Measurements from ENCODE around the gene HEXD. TPM values are rescaled to one million over a fixed set of nuclear protein-coding genes. Genes with fewer than 3 reads are reported as not detected.

Gene HEXD
- total and polyA plus RNA-seq, 2 donors (not counting 3 experiments of a cell fraction or from before 2014, with no cell fraction given) = 12.9 to 18.6 TPM

GRCh38 chr17:82424001-82424862, 6.1 kb downstream of the HEXD start:
- intact Hi-C loops (cut with micrococcal nuclease) = no loop called here
- no peak overlapping the region for H3K4me2 ChIP-seq (ENCODE audit: insufficient read depth, low read length)
- no peak overlapping the region for H3K4me3 ChIP-seq (replicated peaks in 1 of 3; ENCODE audit: insufficient read depth in 1 of 3, low read depth in 1 of 3, low read length in 3 of 3)
- no peaks in the 10 kb centered on the region for H3K9me1 ChIP-seq (replicated peaks; ENCODE audit: control insufficient read depth, extremely low read depth, insufficient read depth, low read length)
- H4K20me1 ChIP-seq (replicated peaks; ENCODE audit: control insufficient read depth, extremely low read depth, insufficient read depth, low read length) = no peaks in the 10 kb centered on the region
- dilution Hi-C loops (cut with MboI; ENCODE audit: extremely low pct_ligation_motif_present, low sequenced_read_pairs) = no loop called here
- H3K27me3 ChIP-seq (ENCODE audit: control insufficient read depth in 2 of 2, insufficient read depth in 2 of 2, low read length in 2 of 2) = no peaks in the 10 kb centered on the region
- no peak for TF ChIP-seq FOS (IDR thresholded peaks at IDR 0.05; ENCODE audit: borderline replicate concordance, insufficient read depth, low read length)
- no peak for TF ChIP-seq MYC (IDR thresholded peaks at IDR 0.05; ENCODE audit: low read depth, low read length)
- TF ChIP-seq CTCF (IDR thresholded peaks at IDR 0.05; ENCODE audit: extremely low read depth in 1 of 2, insufficient read depth in 1 of 2, low read depth in 1 of 2, low read length in 2 of 2) = peak; percentile 67 to 80
- peaks cover 5% of the 10 kb centered on the region for H3K4me1 ChIP-seq (ENCODE audit: control insufficient read depth, extremely low read depth, insufficient read depth, low read length)
- no peak for DNase-seq (ENCODE audit: low read depth, low spot score)
- H2AFZ ChIP-seq (ENCODE audit: low read depth, low read length) = no peak overlapping the region
- POLR2A ChIA-PET = no interaction called here
- no peak overlapping the region for H3K9ac ChIP-seq (replicated peaks; ENCODE audit: extremely low read depth, insufficient read depth, low read length)
- H3K9me3 ChIP-seq (replicated peaks; ENCODE audit: control insufficient read depth, insufficient read depth, low read length) = no peaks in the 10 kb centered on the region
- H3K79me2 ChIP-seq (ENCODE audit: control insufficient read depth, insufficient read depth, low read length) = no peaks in the 10 kb centered on the region
- BruUV-seq (replicated peaks) = no TSS peak
- FAIRE-seq = peak; percentile 77
- H3K36me3 ChIP-seq (ENCODE audit: control insufficient read depth in 2 of 2, extremely low read depth in 1 of 2, insufficient read depth in 2 of 2, low read length in 2 of 2) = no peaks in the 10 kb centered on the region
- no peak overlapping the region for H3K27ac ChIP-seq (ENCODE audit: insufficient read depth, low read depth, low read length)
- CTCF ChIA-PET = interaction anchor here (0.6 to 1.0 kb wide), 14 partner anchors 9 to 71 kb away, joined by 3 to 8 read pairs (median 3); no protein-coding TSS in a partner anchor

DNA sequence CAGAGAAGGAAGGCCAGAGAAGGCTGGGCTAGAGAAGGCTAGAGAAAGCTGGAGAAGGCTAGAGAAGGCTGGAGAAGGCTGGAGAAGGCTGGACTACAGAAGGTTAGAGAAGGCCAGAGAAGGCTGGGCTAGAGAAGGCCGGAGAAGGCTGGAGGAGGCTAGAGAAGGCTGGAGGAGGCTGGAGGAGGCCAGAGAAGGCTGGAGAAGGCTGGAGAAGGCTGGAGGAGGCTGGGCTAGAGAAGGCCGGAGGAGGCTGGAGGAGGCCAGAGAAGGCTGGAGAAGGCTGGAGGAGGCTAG, 6.7 kb downstream of the HEXD start:
- Histone ChIP-seq H3K4me2 (ENCODE audit: insufficient read depth, low read length) (no peak overlapping the region), H3K9ac (replicated peaks; ENCODE audit: extremely low read depth, insufficient read depth, low read length) (no peak overlapping the region), H3K36me3 (ENCODE audit: control insufficient read depth in 2 of 2, extremely low read depth in 1 of 2, insufficient read depth in 2 of 2, low read length in 2 of 2) (no peaks in the 10 kb centered on the region), H3K79me2 (ENCODE audit: control insufficient read depth, insufficient read depth, low read length) (no peaks in the 10 kb centered on the region), H3K9me1 (replicated peaks; ENCODE audit: control insufficient read depth, extremely low read depth, insufficient read depth, low read length) (no peaks in the 10 kb centered on the region), H2AFZ (ENCODE audit: low read depth, low read length) (no peak overlapping the region), H3K27me3 (ENCODE audit: control insufficient read depth in 2 of 2, insufficient read depth in 2 of 2, low read length in 2 of 2) (no peaks in the 10 kb centered on the region), H4K20me1 (replicated peaks; ENCODE audit: control insufficient read depth, extremely low read depth, insufficient read depth, low read length) (no peaks in the 10 kb centered on the region), H3K4me3 (replicated peaks in 1 of 3; ENCODE audit: insufficient read depth in 1 of 3, low read depth in 1 of 3, low read length in 3 of 3) (no peak overlapping the region), H3K4me1 (ENCODE audit: control insufficient read depth, extremely low read depth, insufficient read depth, low read length) (no peaks in the 10 kb centered on the region), H3K9me3 (replicated peaks; ENCODE audit: control insufficient read depth, insufficient read depth, low read length) (no peaks in the 10 kb centered on the region), H3K27ac (ENCODE audit: insufficient read depth, low read depth, low read length) (no peak overlapping the region)
- DNase-seq (ENCODE audit: low read depth, low spot score) = no peak
- no peak for FAIRE-seq
- CTCF ChIA-PET = interaction anchor here (0.6 to 1.0 kb wide), 14 partner anchors 8 to 72 kb away, joined by 3 to 8 read pairs (median 3); no protein-coding TSS in a partner anchor
- TF ChIP-seq EZH2 (IDR thresholded peaks at IDR 0.05; ENCODE audit: borderline replicate concordance, low read depth, low read length, severe bottlenecking) = no peak
- no peak for TF ChIP-seq JUN (IDR thresholded peaks at IDR 0.05; ENCODE audit: borderline replicate concordance, insufficient read depth, insufficient read length, low read depth)
- TF ChIP-seq POLR2A (IDR thresholded peaks at IDR 0.05; ENCODE audit: low read depth, low read length) = no peak
- TF ChIP-seq MAX (IDR thresholded peaks at IDR 0.05; ENCODE audit: insufficient read depth, insufficient read length) = no peak
- no peak for TF ChIP-seq GATA2 (IDR thresholded peaks at IDR 0.05; ENCODE audit: insufficient read depth, insufficient read length, low read depth, low read length)
- no peak for TF ChIP-seq POLR2AphosphoS5 (IDR thresholded peaks at IDR 0.05; ENCODE audit: insufficient read depth, low read depth, low read length)
- no peak for TF ChIP-seq MYC (IDR thresholded peaks at IDR 0.05; ENCODE audit: low read depth, low read length)
- TF ChIP-seq CTCF (IDR thresholded peaks at IDR 0.05; ENCODE audit: extremely low read depth in 1 of 2, insufficient read depth in 1 of 2, low read depth in 1 of 2, low read length in 2 of 2) = no peak
- TF ChIP-seq FOS (IDR thresholded peaks at IDR 0.05; ENCODE audit: borderline replicate concordance, insufficient read depth, low read length) = no peak
- no TSS peak for BruUV-seq (replicated peaks)
- dilution Hi-C loops (cut with MboI; ENCODE audit: extremely low pct_ligation_motif_present, low sequenced_read_pairs) (no loop called here), intact Hi-C loops (cut with micrococcal nuclease) (no loop called here)
- POLR2A ChIA-PET = no interaction called here

Measured in endothelial cell of umbilical vein (primary cell).